Uterus (tissue), 4 donors: ENCODE measurements around the gene FOXA3. TPM values are rescaled to one million over a fixed set of nuclear protein-coding genes. Genes with fewer than 3 reads are reported as not detected.

ENCODE experiments used
- DNase-seq, 2 donors: peaks; one replicate each; pipeline ENCODE4 v3.0.0-alpha.2; 2019 to 2020
- H3K27ac ChIP-seq, 2 donors: fragments of 200-600 bp; sonication (generic); 1 replicate in 1 of 2; 2 replicates in 1 of 2; pipeline ENCODE4 v1.5.1; 2016 to 2018
- H3K27me3 ChIP-seq, 2 donors: fragments of 200-600 bp; sonication (generic); one replicate each; pipeline ENCODE4 v1.5.1; 2018 to 2019; ENCODE audit warnings: control low read depth in 1 of 2
- H3K36me3 ChIP-seq, 2 donors: fragments of 200-600 bp; sonication (generic); one replicate each; pipeline ENCODE4 v1.5.1; 2019; ENCODE audit warnings: control low read depth in 1 of 2
- H3K4me1 ChIP-seq, 2 donors: fragments of 200-600 bp; sonication (generic); one replicate each; pipeline ENCODE4 v1.5.1; 2018 to 2019; ENCODE audit warnings: control low read depth in 1 of 2
- H3K4me3 ChIP-seq, 2 donors: fragments of 200-600 bp; sonication (generic); 1 replicate in 1 of 2; 2 replicates in 1 of 2; pipeline ENCODE4 v1.5.1; 2018 to 2019; ENCODE audit warnings: mild to moderate bottlenecking in 1 of 2
- H3K9me3 ChIP-seq, 2 donors: fragments of 200-600 bp; sonication (generic); one replicate each; pipeline ENCODE4 v1.5.1; 2019; ENCODE audit warnings: control low read depth in 1 of 2
- CTCF ChIP-seq, 4 experiments: fragments of 200-600 bp in 2 of 4; fragments of 450-650 bp in 2 of 4; sonication (generic) in 2 of 4; IDR thresholded peaks; one replicate each; pipeline ENCODE4 v1.5.1; 2016 to 2019; ENCODE audit warnings: antibody characterized with exemption in 4 of 4, mild to moderate bottlenecking in 2 of 4, moderate library complexity in 1 of 4
- POLR2A ChIP-seq, 2 donors: fragments of 450-650 bp; IDR thresholded peaks; one replicate each; pipeline ENCODE4 v1.6.1; 2016; ENCODE audit warnings: antibody characterized with exemption in 2 of 2, mild to moderate bottlenecking in 1 of 2, moderate library complexity in 1 of 2
- intact Hi-C: fragments of 100-400 bp; cut with DNase I; formaldehyde crosslinking; loops from one replicate; pipeline ENCODE4 v1.15.1; 2023; ENCODE audit warnings: low total_unique reads
- total RNA-seq, 4 donors: library from RNA; depleted of rRNA in 3 of 4; stranded (reverse); fragments of >200 nt in 3 of 4; gene quantifications; one replicate each; pipeline versions ENCODE4 v1.1.0 to v1.2.4, GENCODE V29; 2014 to 2023
- donor health status: DM: yes; HTN: yes; CAD: no.

Gene FOXA3
- total RNA-seq, 4 donors from 2014 or later = not detected

GRCh38 chr19:45828945-45829344, 35.2 kb upstream of the FOXA3 start:
- Histone ChIP-seq H3K9me3 (no peaks in the 10 kb centered on the region), H3K4me3 (no peak overlapping the region), H3K27me3 (no peaks in the 10 kb centered on the region), H3K36me3 (no peaks in the 10 kb centered on the region), H3K4me1 (no peaks in the 10 kb centered on the region), H3K27ac (no peak overlapping the region)
- TF ChIP-seq CTCF (IDR thresholded peaks at IDR 0.05) (no peak), POLR2A (IDR thresholded peaks at IDR 0.05) (no peak)
- intact Hi-C loops = no loop called here
- DNase-seq = no peak

GRCh38 chr19:45834970-45835369, 29.2 kb upstream of the FOXA3 start:
- no peak overlapping the region for H3K27ac ChIP-seq
- H3K27me3 ChIP-seq = no peaks in the 10 kb centered on the region
- no peak for DNase-seq
- no peaks in the 10 kb centered on the region for H3K36me3 ChIP-seq
- H3K4me1 ChIP-seq = no peaks in the 10 kb centered on the region
- no peak overlapping the region for H3K4me3 ChIP-seq
- intact Hi-C loops = no loop called here
- TF ChIP-seq CTCF (IDR thresholded peaks at IDR 0.05) (no peak), POLR2A (IDR thresholded peaks at IDR 0.05) (no peak)
- H3K9me3 ChIP-seq = no peaks in the 10 kb centered on the region

DNA sequence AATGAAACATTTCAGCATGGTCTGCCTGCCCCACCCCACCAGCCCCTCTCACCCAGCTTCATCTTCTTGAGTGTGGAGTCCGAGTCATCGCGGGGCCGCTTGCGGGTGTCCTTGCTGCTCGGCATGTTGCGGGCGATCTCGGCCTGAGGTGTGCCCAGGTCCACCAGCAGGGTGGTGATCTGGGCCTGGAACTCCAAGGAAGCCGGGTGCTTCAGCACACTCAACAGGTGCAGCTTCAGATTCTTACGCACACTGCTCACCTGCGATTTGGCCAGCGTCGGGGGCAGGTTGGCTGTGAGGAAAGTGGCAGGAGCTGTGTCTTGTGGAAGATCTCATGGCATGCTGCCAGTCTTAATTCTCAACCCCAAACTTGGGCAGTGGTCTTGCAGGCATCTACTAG, 21.9 kb upstream of the FOXA3 start:
- DNase-seq = no peak
- Histone ChIP-seq H3K27ac (no peak overlapping the region), H3K9me3 (no peaks in the 10 kb centered on the region), H3K27me3 (no peaks in the 10 kb centered on the region), H3K4me3 (no peak overlapping the region), H3K4me1 (no peaks in the 10 kb centered on the region), H3K36me3 (no peaks in the 10 kb centered on the region)
- intact Hi-C loops = no loop called here
- TF ChIP-seq POLR2A (IDR thresholded peaks at IDR 0.05) = no peak
- no peak for TF ChIP-seq CTCF (IDR thresholded peaks at IDR 0.05)

DNA sequence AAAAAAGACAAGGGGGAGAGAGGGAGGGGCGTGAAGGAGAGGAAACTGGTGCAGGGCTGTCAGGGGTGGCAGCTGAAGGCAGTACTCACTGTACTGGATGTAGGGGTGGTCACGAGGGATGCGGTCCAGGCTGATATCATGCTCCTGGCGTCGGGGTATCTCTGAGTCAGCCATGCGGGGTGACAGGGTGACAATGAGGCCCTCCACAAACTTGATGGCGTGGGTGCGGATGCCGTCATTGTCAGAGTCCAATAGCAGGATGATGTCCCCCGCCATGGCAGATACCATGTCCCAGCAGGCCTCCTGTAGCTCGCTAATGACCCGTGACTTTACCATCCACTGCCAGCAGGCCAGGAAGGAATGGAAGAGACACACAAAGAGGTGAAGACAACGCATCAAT, 16.5 kb upstream of the FOXA3 start:
- TF ChIP-seq POLR2A (IDR thresholded peaks at IDR 0.05) = no peak
- no peak for TF ChIP-seq CTCF (IDR thresholded peaks at IDR 0.05)
- no peaks in the 10 kb centered on the region for H3K27me3 ChIP-seq
- no peak overlapping the region for H3K27ac ChIP-seq
- no peaks in the 10 kb centered on the region for H3K4me1 ChIP-seq
- H3K9me3 ChIP-seq = no peaks in the 10 kb centered on the region
- H3K36me3 ChIP-seq = no peaks in the 10 kb centered on the region
- no peak overlapping the region for H3K4me3 ChIP-seq
- no peak for DNase-seq
- intact Hi-C loops = no loop called here

DNA sequence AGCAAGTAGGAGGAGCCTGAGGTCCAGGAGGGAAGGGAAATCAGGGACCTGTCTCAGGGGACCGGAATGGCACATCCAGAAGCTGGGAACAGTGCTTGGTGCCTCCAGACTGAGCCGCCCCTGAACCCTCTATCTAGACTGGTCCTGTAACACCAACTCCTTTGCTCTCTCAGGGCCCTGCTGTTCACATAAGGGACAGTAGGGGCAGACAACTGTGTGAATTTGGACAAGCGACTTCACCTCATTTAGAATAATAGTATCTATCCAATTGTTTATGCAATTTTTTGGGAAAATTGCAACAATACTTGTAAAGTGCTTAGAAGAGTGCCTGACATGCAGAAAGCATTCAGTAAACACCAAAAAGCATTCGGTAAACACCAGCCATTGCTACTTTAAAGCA, 15.2 kb upstream of the FOXA3 start:
- intact Hi-C loops = no loop called here
- TF ChIP-seq CTCF (IDR thresholded peaks at IDR 0.05) (no peak), POLR2A (IDR thresholded peaks at IDR 0.05) (no peak)
- H3K4me1 ChIP-seq = no peaks in the 10 kb centered on the region
- no peaks in the 10 kb centered on the region for H3K27me3 ChIP-seq
- H3K36me3 ChIP-seq = no peaks in the 10 kb centered on the region
- no peak overlapping the region for H3K27ac ChIP-seq
- H3K4me3 ChIP-seq = no peak overlapping the region
- DNase-seq = no peak
- no peaks in the 10 kb centered on the region for H3K9me3 ChIP-seq
